HEK293 (cell line): ENCODE results near the gene TMF1.
A peak's percentile ranks its signal among the peaks of the same experiment; 100 is the strongest.

Experiments
- CTCF ChIP-seq: fragments of 450-650 bp; formaldehyde crosslinking; IDR thresholded peaks from 2 replicates; pipeline ENCODE4 v1.5.1; 2016; ENCODE audit warnings: missing biosample characterization, missing genetic modification characterization
- MZF1 ChIP-seq: fragments of 450-650 bp; formaldehyde crosslinking; IDR thresholded peaks from 2 replicates; pipeline ENCODE4 v1.5.1; 2017; ENCODE audit warnings: missing biosample characterization, missing genetic modification characterization, borderline replicate concordance
- OSR2 ChIP-seq: fragments of 450-650 bp; formaldehyde crosslinking; IDR thresholded peaks from 2 replicates; pipeline ENCODE4 v1.5.1; 2016; ENCODE audit warnings: missing biosample characterization, missing genetic modification characterization
- OVOL3 ChIP-seq: fragments of 450-650 bp; formaldehyde crosslinking; IDR thresholded peaks from 2 replicates; pipeline ENCODE4 v1.5.1; 2016; ENCODE audit warnings: missing biosample characterization, missing genetic modification characterization
- PATZ1 ChIP-seq: fragments of 450-650 bp; formaldehyde crosslinking; IDR thresholded peaks from 2 replicates; pipeline ENCODE4 v1.5.1; 2016; ENCODE audit warnings: missing biosample characterization, missing genetic modification characterization
- RBAK ChIP-seq: fragments of 450-650 bp; formaldehyde crosslinking; IDR thresholded peaks from 2 replicates; pipeline ENCODE4 v1.5.1; 2016; ENCODE audit warnings: missing biosample characterization, missing genetic modification characterization
- SP2 ChIP-seq: fragments of 450-650 bp; formaldehyde crosslinking; IDR thresholded peaks from 2 replicates; pipeline ENCODE4 v1.5.1; 2016; ENCODE audit warnings: missing biosample characterization, missing genetic modification characterization
- ZBTB17 ChIP-seq: fragments of 450-650 bp; formaldehyde crosslinking; IDR thresholded peaks from 2 replicates; pipeline ENCODE4 v1.5.1; 2016; ENCODE audit warnings: missing biosample characterization, missing genetic modification characterization
- ZBTB20 ChIP-seq: fragments of 450-650 bp; formaldehyde crosslinking; IDR thresholded peaks from 2 replicates; pipeline ENCODE4 v1.5.1; 2016; ENCODE audit warnings: missing biosample characterization, missing genetic modification characterization
- ZBTB26 ChIP-seq: fragments of 450-650 bp; formaldehyde crosslinking; optimal IDR thresholded peaks from 2 replicates; pipeline ENCODE3; 2016; ENCODE audit warnings: missing biosample characterization, mild to moderate bottlenecking, missing genetic modification characterization
- ZBTB6 ChIP-seq: fragments of 450-650 bp; formaldehyde crosslinking; IDR thresholded peaks from 2 replicates; pipeline ENCODE4 v1.5.1; 2017; ENCODE audit warnings: missing biosample characterization, missing genetic modification characterization
- ZFHX2 ChIP-seq: fragments of 450-650 bp; formaldehyde crosslinking; conservative IDR thresholded peaks from 2 replicates; pipeline ENCODE4 v1.5.1; 2016; ENCODE audit warnings: missing biosample characterization, missing genetic modification characterization
- ZFP37 ChIP-seq: fragments of 450-650 bp; formaldehyde crosslinking; IDR thresholded peaks from 2 replicates; pipeline ENCODE4 v1.5.1; 2016; ENCODE audit warnings: missing biosample characterization, missing genetic modification characterization
- ZFP69B ChIP-seq: fragments of 450-650 bp; formaldehyde crosslinking; IDR thresholded peaks from 2 replicates; pipeline ENCODE4 v1.5.1; 2016; ENCODE audit warnings: missing biosample characterization, missing genetic modification characterization
- ZIC2 ChIP-seq: fragments of 450-650 bp; formaldehyde crosslinking; IDR thresholded peaks from 2 replicates; pipeline ENCODE4 v1.5.1; 2016; ENCODE audit warnings: missing biosample characterization, missing genetic modification characterization
- ZNF24 ChIP-seq: fragments of 450-650 bp; formaldehyde crosslinking; IDR thresholded peaks from 2 replicates; pipeline ENCODE4 v1.5.1; 2016; ENCODE audit warnings: missing biosample characterization, missing genetic modification characterization
- ZNF280C ChIP-seq: fragments of 450-650 bp; formaldehyde crosslinking; IDR thresholded peaks from 2 replicates; pipeline ENCODE4 v1.5.1; 2016; ENCODE audit warnings: missing biosample characterization, missing genetic modification characterization
- ZNF335 ChIP-seq: fragments of 450-650 bp; formaldehyde crosslinking; conservative IDR thresholded peaks from 2 replicates; pipeline ENCODE4 v1.5.1; 2016; ENCODE audit warnings: missing biosample characterization, missing genetic modification characterization
- ZNF394 ChIP-seq: fragments of 450-650 bp; formaldehyde crosslinking; IDR thresholded peaks from 2 replicates; pipeline ENCODE4 v1.5.1; 2016; ENCODE audit warnings: missing biosample characterization, missing genetic modification characterization, mild to moderate bottlenecking, moderate library complexity, borderline replicate concordance
- ZNF560 ChIP-seq: fragments of 450-650 bp; formaldehyde crosslinking; IDR thresholded peaks from 2 replicates; pipeline ENCODE4 v1.5.1; 2017; ENCODE audit warnings: missing biosample characterization, missing genetic modification characterization, borderline replicate concordance
- ZNF561 ChIP-seq: fragments of 450-650 bp; IDR thresholded peaks from 2 replicates; pipeline ENCODE4 v1.5.1; 2018; ENCODE audit warnings: missing biosample characterization, missing genetic modification characterization, borderline replicate concordance
- ZNF600 ChIP-seq: fragments of 450-650 bp; formaldehyde crosslinking; IDR thresholded peaks from 2 replicates; pipeline ENCODE4 v1.5.1; 2016; ENCODE audit warnings: missing biosample characterization, missing genetic modification characterization
- ZNF629 ChIP-seq: fragments of 450-650 bp; formaldehyde crosslinking; IDR thresholded peaks from 2 replicates; pipeline ENCODE4 v1.5.1; 2017; ENCODE audit warnings: missing biosample characterization, missing genetic modification characterization
- ZNF639 ChIP-seq: fragments of 450-650 bp; formaldehyde crosslinking; IDR thresholded peaks from 2 replicates; pipeline ENCODE4 v1.5.1; 2016; ENCODE audit warnings: missing biosample characterization, missing genetic modification characterization
- ZNF660 ChIP-seq: fragments of 450-650 bp; IDR thresholded peaks from 2 replicates; pipeline ENCODE4 v1.5.1; 2018; ENCODE audit warnings: missing biosample characterization, mild to moderate bottlenecking, missing genetic modification characterization
- ZNF777 ChIP-seq: fragments of 450-650 bp; formaldehyde crosslinking; IDR thresholded peaks from 2 replicates; pipeline ENCODE4 v1.5.1; 2017; ENCODE audit warnings: missing biosample characterization, missing genetic modification characterization, borderline replicate concordance
- ZNF837 ChIP-seq: fragments of 450-650 bp; formaldehyde crosslinking; IDR thresholded peaks from 2 replicates; pipeline ENCODE4 v1.5.1; 2016; ENCODE audit warnings: missing biosample characterization, missing genetic modification characterization
- ZSCAN16 ChIP-seq: fragments of 450-650 bp; formaldehyde crosslinking; IDR thresholded peaks from 2 replicates; pipeline ENCODE4 v1.5.1; 2016; ENCODE audit warnings: missing biosample characterization, missing genetic modification characterization
- ZSCAN30 ChIP-seq: fragments of 450-650 bp; IDR thresholded peaks from 2 replicates; pipeline ENCODE4 v1.5.1; 2018; ENCODE audit warnings: missing biosample characterization, mild to moderate bottlenecking, missing genetic modification characterization, moderate library complexity
- ZXDB ChIP-seq: fragments of 450-650 bp; formaldehyde crosslinking; IDR thresholded peaks from 2 replicates; pipeline ENCODE4 v1.5.1; 2016; ENCODE audit warnings: missing biosample characterization, missing genetic modification characterization

TMF1 gene

GRCh38 chr3:69013253-69014021 is 38.7 kb downstream of the TMF1 start, which contains the start of gene EOGT (continued):
- TF ChIP-seq CTCF (tag by site-specific recombination) (peak; percentile 90), RBAK (tag by site-specific recombination) (no peak), ZNF560 (tag by site-specific recombination) (no peak), ZXDB (tag by site-specific recombination) (peak; percentile 68), ZSCAN30 (tag by site-specific recombination) (peak; percentile 82), ZFP69B (tag by site-specific recombination) (peak; percentile 60; the same call in 1 of the 2 replicates), ZFP37 (tag by site-specific recombination) (0 out of 2 replicates have a peak, but pooled peaks have one; percentile 32), OVOL3 (tag by site-specific recombination) (no peak), ZBTB17 (0 out of 2 replicates have a peak, but pooled peaks have one; percentile 34), ZNF280C (tag by site-specific recombination) (no peak), ZFHX2 (peak; percentile 95), ZNF561 (tag by site-specific recombination) (peak; percentile 65; the same call in 1 of the 2 replicates), ZNF660 (tag by site-specific recombination) (peak; percentile 76; the same call in 1 of the 2 replicates), MZF1 (tag by site-specific recombination) (no peak), ZIC2 (tag by site-specific recombination) (peak; percentile 68), ZNF335 (peak; percentile 73), ZNF639 (tag by site-specific recombination) (no peak), ZBTB26 (tag by site-specific recombination) (peak; percentile 88), OSR2 (tag by site-specific recombination) (peak; percentile 89), SP2 (tag by site-specific recombination) (peak; percentile 65), ZBTB20 (tag by site-specific recombination) (peak; percentile 93), ZNF777 (tag by site-specific recombination) (peak; percentile 39; the same call in 1 of the 2 replicates), PATZ1 (tag by site-specific recombination) (0 out of 2 replicates have a peak, but pooled peaks have one; percentile 47), ZNF629 (tag by site-specific recombination) (peak; percentile 30; the same call in 1 of the 2 replicates), ZNF837 (tag by site-specific recombination) (no peak), ZSCAN16 (tag by site-specific recombination) (no peak), ZNF394 (tag by site-specific recombination) (peak; percentile 56), ZBTB6 (tag by site-specific recombination) (peak; percentile 95), ZNF24 (peak; percentile 60; the same call in 1 of the 2 replicates), ZNF600 (peak; percentile 77)
